Measurements from ENCODE around the gene PFDN2.

DNA sequence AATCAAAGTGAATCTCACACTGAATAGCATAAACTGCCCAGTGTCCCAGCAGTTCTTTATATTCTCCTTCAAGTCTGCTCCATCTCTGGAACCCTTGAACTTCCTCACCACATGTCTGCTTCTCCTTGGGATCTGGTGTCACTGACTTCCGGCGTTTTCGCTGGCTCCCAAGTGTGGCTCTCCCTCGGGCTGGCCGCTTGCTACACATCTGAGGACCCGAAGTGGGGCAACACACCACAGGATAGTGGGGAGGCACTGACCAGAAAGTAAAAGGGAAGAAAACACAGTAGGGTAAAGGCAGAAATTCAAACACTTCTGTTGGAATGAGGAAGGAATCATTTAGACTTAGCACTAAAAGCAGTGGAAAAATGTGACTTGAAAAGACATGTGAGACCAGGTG, 5.1 kb upstream of the PFDN2 start:
- no peak for TF ChIP-seq SMC3 (IDR thresholded peaks at IDR 0.05; ENCODE audit: low read depth, low read length)
- TF ChIP-seq CTCF (conservative IDR thresholded peaks at IDR 0.05; ENCODE audit: low read depth, low read length) = no peak
- TF ChIP-seq POLR2A (IDR thresholded peaks at IDR 0.05; ENCODE audit: low read depth, low read length) = no peak
- no peak for TF ChIP-seq BHLHE40 (IDR thresholded peaks at IDR 0.05; ENCODE audit: low read depth, low read length)
- no peak for TF ChIP-seq MXI1 (IDR thresholded peaks at IDR 0.05; ENCODE audit: borderline replicate concordance, low read depth, low read length)
- TF ChIP-seq, protein P1, sequence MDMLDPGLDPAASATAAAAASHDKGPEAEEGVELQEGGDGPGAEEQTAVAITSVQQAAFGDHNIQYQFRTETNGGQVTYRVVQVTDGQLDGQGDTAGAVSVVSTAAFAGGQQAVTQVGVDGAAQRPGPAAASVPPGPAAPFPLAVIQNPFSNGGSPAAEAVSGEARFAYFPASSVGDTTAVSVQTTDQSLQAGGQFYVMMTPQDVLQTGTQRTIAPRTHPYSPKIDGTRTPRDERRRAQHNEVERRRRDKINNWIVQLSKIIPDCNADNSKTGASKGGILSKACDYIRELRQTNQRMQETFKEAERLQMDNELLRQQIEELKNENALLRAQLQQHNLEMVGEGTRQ (IDR thresholded peaks at IDR 0.05; ENCODE audit: low read depth, low read length) = no peak
- TF ChIP-seq RCOR1 (IDR thresholded peaks at IDR 0.05; ENCODE audit: insufficient replicate concordance, low read length) = no peak
